Vagina (tissue), 2 donors: ENCODE measurements around the gene NFIX. TPM values are rescaled to one million over a fixed set of nuclear protein-coding genes. Genes with fewer than 3 reads are reported as not detected.

ENCODE experiments used
- DNase-seq, 2 donors: peaks; one replicate each; pipeline ENCODE4 v3.0.0-alpha.2; 2017; ENCODE audit errors: extremely low spot score in 2 of 2
- H3K27ac ChIP-seq: fragments of 200-600 bp; sonication (generic); one replicate; pipeline ENCODE4 v1.5.1; 2019
- H3K27me3 ChIP-seq: fragments of 200-600 bp; sonication (generic); one replicate; pipeline ENCODE4 v1.5.1; 2019
- H3K36me3 ChIP-seq, 2 donors: fragments of 200-600 bp; sonication (generic); one replicate each; pipeline ENCODE4 v1.5.1; 2017 to 2019
- H3K4me1 ChIP-seq: fragments of 200-600 bp; sonication (generic); one replicate; pipeline ENCODE4 v1.5.1; 2019
- H3K4me3 ChIP-seq, 2 donors: fragments of 200-600 bp; sonication (generic); 1 replicate in 1 of 2; 2 replicates in 1 of 2; pipeline ENCODE4 v1.5.1; 2016 to 2019
- H3K9me3 ChIP-seq: fragments of 200-600 bp; sonication (generic); one replicate; pipeline ENCODE4 v1.5.1; 2019
- POLR2A ChIP-seq, 2 donors: fragments of 450-650 bp; IDR thresholded peaks; one replicate each; pipeline ENCODE4 v1.6.1; 2017; ENCODE audit warnings: antibody characterized with exemption in 2 of 2, mild to moderate bottlenecking in 2 of 2, moderate library complexity in 2 of 2
- POLR2AphosphoS5 ChIP-seq, 2 donors: sonication (generic); formaldehyde crosslinking; IDR thresholded peaks; one replicate each; pipeline ENCODE4 v1.9.0; 2017; ENCODE audit warnings: antibody characterized with exemption in 2 of 2, mild to moderate bottlenecking in 2 of 2, low read depth in 1 of 2; ENCODE audit not compliant: insufficient read depth in 1 of 2
- intact Hi-C: fragments of 100-400 bp; cut with DNase I; formaldehyde crosslinking; loops from one replicate; pipeline ENCODE4 v1.15.1; 2023
- total RNA-seq: library from RNA; depleted of rRNA; stranded (reverse); fragments of >200 nt; gene quantifications from one replicate; pipeline ENCODE4 v1.2.3, GENCODE V29; 2016
- TF ChIP-seq, protein P1 (sequence below), 3 experiments: fragments of 450-650 bp in 2 of 3; fragments of 200-600 bp in 1 of 3; sonication (generic) in 1 of 3; IDR thresholded peaks; one replicate each; pipeline ENCODE4 v1.5.1; 2017 to 2019; ENCODE audit warnings: antibody characterized with exemption in 3 of 3, mild to moderate bottlenecking in 2 of 3, moderate library complexity in 2 of 3

NFIX gene
- total RNA-seq, 1 donor from 2014 or later: 81.8 TPM

GRCh38 chr19:13062317-13062716, 67.0 kb downstream of the NFIX start:
- Histone ChIP-seq H3K36me3 (no peaks in the 10 kb centered on the region), H3K4me1 (peaks cover 99% of the 10 kb centered on the region)
- intact Hi-C loops: loop anchor here (5.0 kb wide), 2 partner anchors 45 to 80 kb away; no protein-coding TSS in a partner anchor

GRCh38 chr19:13063461-13064091, 68.3 kb downstream of the NFIX start:
- Histone ChIP-seq H3K4me3 (no peak overlapping the region), H3K27ac (peak overlapping the region; percentile 96), H3K9me3 (no peaks in the 10 kb centered on the region), H3K36me3 (no peaks in the 10 kb centered on the region), H3K27me3 (no peaks in the 10 kb centered on the region), H3K4me1 (peaks cover 99% of the 10 kb centered on the region)
- intact Hi-C loops: loop anchor here (5.0 kb wide), 2 partner anchors 46 to 81 kb away; no protein-coding TSS in a partner anchor
- TF ChIP-seq POLR2AphosphoS5 (IDR thresholded peaks at IDR 0.05; ENCODE audit: insufficient read depth in 1 of 2, low read depth in 1 of 2) (no peak), POLR2A (IDR thresholded peaks at IDR 0.05) (no peak)
- TF ChIP-seq, protein P1, sequence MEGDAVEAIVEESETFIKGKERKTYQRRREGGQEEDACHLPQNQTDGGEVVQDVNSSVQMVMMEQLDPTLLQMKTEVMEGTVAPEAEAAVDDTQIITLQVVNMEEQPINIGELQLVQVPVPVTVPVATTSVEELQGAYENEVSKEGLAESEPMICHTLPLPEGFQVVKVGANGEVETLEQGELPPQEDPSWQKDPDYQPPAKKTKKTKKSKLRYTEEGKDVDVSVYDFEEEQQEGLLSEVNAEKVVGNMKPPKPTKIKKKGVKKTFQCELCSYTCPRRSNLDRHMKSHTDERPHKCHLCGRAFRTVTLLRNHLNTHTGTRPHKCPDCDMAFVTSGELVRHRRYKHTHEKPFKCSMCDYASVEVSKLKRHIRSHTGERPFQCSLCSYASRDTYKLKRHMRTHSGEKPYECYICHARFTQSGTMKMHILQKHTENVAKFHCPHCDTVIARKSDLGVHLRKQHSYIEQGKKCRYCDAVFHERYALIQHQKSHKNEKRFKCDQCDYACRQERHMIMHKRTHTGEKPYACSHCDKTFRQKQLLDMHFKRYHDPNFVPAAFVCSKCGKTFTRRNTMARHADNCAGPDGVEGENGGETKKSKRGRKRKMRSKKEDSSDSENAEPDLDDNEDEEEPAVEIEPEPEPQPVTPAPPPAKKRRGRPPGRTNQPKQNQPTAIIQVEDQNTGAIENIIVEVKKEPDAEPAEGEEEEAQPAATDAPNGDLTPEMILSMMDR (IDR thresholded peaks at IDR 0.05): no peak
- DNase-seq: no peak

More at GRCh38 chr19:13062317-13062716, 67.0 kb downstream of the NFIX start:
- Histone ChIP-seq H3K9me3 (no peaks in the 10 kb centered on the region), H3K27ac (peak overlapping the region; percentile 96), H3K4me3 (no peak overlapping the region), H3K27me3 (no peaks in the 10 kb centered on the region)
- no peak for DNase-seq
- TF ChIP-seq, protein P1 (IDR thresholded peaks at IDR 0.05): no peak
- TF ChIP-seq POLR2AphosphoS5 (IDR thresholded peaks at IDR 0.05; ENCODE audit: insufficient read depth in 1 of 2, low read depth in 1 of 2) (no peak), POLR2A (IDR thresholded peaks at IDR 0.05) (no peak)

GRCh38 chr19:13064092-13064489, 68.8 kb downstream of the NFIX start:
- H3K27me3 ChIP-seq: no peaks in the 10 kb centered on the region
- intact Hi-C loops: loop anchor here (5.0 kb wide), 2 partner anchors 47 to 82 kb away; no protein-coding TSS in a partner anchor

DNA sequence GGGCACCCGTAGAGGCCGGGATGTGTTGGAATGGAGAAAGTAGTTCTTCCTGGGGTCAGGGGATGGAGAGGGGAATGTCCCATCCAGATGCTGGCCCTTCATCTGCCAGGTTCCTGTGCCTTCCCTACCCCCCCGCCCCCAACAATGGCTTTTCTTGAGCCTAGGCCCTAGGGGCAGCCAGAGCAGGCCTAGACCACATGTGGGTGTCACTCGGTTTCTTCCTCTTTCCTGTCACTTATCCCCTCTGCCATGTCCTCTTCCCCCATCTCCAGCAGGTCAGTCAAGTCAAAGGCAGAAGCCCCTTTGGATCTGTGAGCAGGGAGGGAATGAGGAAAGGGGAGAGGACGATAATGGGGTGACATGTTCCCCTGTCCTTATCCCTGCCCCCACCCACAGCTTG, 71.0 kb downstream of the NFIX start:
- Histone ChIP-seq H3K4me3 (no peak overlapping the region), H3K27ac (peak overlapping the region; percentile 96), H3K36me3 (no peaks in the 10 kb centered on the region), H3K4me1 (peaks cover 99% of the 10 kb centered on the region), H3K9me3 (no peaks in the 10 kb centered on the region), H3K27me3 (no peaks in the 10 kb centered on the region)
- intact Hi-C loops: no loop called here
- DNase-seq: no peak
- no peak for TF ChIP-seq POLR2A (IDR thresholded peaks at IDR 0.05)
- TF ChIP-seq, protein P1 (IDR thresholded peaks at IDR 0.05): no peak
- TF ChIP-seq POLR2AphosphoS5 (IDR thresholded peaks at IDR 0.05; ENCODE audit: insufficient read depth in 1 of 2, low read depth in 1 of 2): no peak

More at GRCh38 chr19:13064092-13064489, 68.8 kb downstream of the NFIX start:
- peak overlapping the region; percentile 96 for H3K27ac ChIP-seq
- H3K4me3 ChIP-seq: no peak overlapping the region
- H3K9me3 ChIP-seq: no peaks in the 10 kb centered on the region
- no peaks in the 10 kb centered on the region for H3K36me3 ChIP-seq
- peaks cover 99% of the 10 kb centered on the region for H3K4me1 ChIP-seq
- DNase-seq: no peak
- no peak for TF ChIP-seq POLR2AphosphoS5 (IDR thresholded peaks at IDR 0.05; ENCODE audit: insufficient read depth in 1 of 2, low read depth in 1 of 2)
- no peak for TF ChIP-seq POLR2A (IDR thresholded peaks at IDR 0.05)
- TF ChIP-seq, protein P1 (IDR thresholded peaks at IDR 0.05): no peak
